Measurements from ENCODE around the gene KCNJ2.

DNA sequence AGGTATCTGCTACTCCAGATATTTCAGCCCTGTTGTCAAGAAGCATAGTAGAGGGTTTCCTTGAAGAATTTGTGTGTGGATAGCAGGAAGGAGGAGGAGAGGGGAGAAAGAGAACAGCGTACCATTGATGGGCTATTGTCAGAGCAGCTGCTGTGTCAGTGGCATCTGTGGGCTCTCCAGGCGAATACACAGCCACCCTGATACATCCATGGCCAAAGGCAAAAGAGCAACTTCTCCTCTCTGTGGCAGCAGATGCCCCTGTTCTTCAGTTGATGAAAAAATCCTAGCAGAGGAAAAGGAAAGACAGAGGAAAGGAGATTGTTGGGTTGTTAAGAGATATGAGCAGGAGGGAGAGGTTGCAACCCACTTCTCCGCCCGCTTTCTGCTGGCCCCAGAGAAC lies 12.2 kb upstream of the KCNJ2 start:
- no peak for TF ChIP-seq EZH2 (IDR thresholded peaks at IDR 0.05; ENCODE audit: low read length, unreplicated experiment)
- no peak for TF ChIP-seq CTCF (conservative IDR thresholded peaks at IDR 0.05; ENCODE audit: low read depth, low read length)

Data from PC-3 (cell line).